GM21360 (cell line): ENCODE data around the gene COMT.
"Not testable (repeated sequence)": the region's sequence is repeated elsewhere in the genome, so short reads cannot be mapped to it uniquely, and the experiment has no call there.

Experiments
- ATAC-seq: cut with Tn5 transposase; IDR thresholded peaks from one replicate; pipeline ENCODE4 v1.9.1; 2021; ENCODE audit warnings: mild to moderate bottlenecking, moderate library complexity; ENCODE audit not compliant: unreplicated experiment

COMT gene

GRCh38 chr22:19941365-19942082 lies at the start of gene COMT, which contains the start of gene TXNRD2:
COMT (plus strand) TSS chr22:19941772; CDS start chr22:19962527, 20,755 bp downstream.
TXNRD2 (minus strand) TSS chr22:19941818; CDS start chr22:19941803, 15 bp downstream.
- no peak for ATAC-seq

- no peak for ATAC-seq
Observed at GRCh38 chr22:19892257-19892879, 49.2 kb upstream of the COMT start.

DNA sequence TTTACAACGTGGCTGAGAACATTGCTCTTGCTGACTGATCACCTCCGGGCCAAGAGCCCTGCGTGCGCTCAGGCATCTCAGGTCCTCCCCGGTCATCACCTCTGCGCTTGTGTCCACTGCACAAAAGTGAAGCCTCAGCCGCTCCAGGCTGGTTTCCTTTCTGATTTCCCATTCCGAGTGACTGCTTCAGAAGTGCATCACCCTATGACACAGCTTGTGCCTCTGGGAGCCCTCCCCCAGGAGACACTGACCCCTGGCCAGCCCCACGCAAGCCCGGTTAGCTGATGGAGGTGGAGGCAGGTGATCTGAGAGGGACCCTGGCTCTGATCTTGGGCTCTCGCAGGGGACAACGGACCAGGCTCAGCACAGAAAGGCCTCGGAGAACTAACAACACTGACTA lies 48.6 kb upstream of the COMT start:
- ATAC-seq: no peak

DNA sequence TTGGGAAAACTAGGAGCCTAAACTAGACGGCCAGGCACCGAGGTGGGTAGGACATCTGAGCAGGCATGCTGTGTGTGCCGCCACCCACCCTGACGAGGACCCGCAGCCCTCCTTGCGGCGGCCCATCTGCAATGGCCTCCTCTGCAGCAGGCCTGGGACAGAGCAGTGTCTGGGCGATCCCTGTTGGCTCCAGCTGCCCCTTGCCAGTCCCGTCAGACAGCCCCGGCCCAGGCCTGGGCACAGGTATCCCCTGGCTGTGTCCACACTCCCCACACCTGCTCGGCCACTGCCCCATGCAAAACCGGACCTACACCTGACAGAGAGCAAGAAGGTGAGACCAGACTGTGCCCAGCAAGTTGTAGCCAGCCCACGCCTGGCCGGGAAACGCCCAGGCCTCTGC lies 48.2 kb upstream of the COMT start:
- no peak for ATAC-seq

DNA sequence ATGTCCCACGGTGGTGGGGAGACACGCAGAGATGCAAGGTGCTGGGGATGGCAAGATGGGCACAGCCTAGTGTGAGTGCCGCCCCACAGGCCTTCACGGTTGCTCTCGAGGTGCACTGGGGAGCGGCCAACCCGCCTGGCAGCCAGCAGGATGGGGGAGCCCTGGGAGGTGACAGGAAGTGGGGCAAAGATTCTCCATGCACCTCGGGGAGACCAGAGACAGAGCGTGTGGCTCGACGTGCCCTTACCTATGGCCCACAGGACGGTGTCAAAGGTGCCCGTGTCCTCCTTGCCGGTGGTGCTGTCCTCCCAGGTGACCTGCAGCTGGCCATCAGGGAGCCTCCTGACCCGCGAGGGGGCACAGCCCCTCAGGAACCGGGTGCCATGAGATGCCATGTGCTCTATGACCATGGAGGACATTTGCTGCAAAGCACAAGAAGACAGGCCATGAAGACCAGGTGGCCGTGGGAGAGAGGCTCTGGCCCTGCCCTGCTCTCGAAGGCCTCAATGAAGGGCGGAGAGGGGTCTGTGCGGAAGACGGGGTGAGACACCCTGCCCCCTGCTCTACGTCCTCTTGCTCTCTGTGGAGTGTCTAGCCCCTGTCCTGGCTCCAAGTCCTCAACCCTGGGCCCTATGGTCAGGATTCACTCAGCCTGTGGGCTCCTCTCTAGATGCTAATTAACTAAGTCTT lies 46.3 kb upstream of the COMT start:
- ATAC-seq: no peak

DNA sequence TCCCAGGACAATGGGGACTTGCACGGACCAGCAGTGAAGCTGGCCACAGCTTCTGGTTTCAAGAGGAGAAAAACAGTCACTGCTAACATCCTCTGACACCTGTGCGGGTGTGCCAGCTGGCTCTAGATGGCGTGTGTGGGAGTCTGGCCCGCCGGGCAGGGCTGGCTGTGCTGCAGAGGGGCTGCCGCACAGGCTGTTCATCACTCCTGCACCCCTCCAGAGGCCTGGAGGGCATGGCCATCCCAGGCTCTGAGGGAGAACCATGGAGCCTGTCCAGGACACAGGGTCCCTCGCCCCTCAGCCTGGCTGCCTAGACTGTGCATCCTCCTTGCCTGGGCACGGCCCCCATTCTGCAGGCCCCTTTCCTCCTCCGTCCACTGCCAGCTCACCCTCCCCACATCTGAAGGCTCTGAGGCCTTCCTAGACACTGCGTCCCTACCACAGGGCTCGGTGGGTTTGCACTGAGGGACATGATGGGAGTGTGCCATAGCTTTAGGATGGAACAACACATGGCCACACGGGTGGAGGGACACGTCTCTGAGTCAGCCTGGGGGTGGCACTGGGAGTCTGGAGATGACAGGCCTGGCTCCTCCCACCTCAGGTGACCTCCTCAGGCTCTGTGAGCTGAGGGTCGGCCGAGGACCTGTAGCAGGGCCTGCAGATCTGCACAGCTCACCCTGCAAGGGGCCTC lies 44.8 kb upstream of the COMT start:
- ATAC-seq: no peak

DNA sequence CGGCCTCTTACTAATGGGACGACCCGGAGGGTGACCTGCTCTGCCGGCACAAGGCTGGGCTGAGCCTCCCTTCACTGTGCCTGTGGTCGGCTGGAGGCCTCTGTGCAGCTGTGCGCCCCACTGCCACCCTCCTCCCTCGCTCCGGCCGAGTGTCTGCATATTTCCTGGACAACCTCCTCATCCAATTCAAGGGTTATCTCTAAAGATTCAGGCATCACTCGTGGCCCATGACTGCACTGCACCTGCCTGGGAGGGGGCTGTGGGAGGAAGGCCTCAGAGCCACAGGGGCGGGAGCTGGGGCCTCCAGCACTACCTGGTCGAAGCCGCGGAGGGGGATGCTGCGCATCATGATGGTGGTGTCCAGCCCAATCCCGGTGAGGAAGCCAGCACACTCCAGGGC lies 43.8 kb upstream of the COMT start:
- ATAC-seq: no peak

GRCh38 chr22:19898145-19898544 lies 43.4 kb upstream of the COMT start:
- no peak for ATAC-seq

GRCh38 chr22:19898831-19899567 lies 42.6 kb upstream of the COMT start:
- no peak for ATAC-seq

- no peak for ATAC-seq
Observed at GRCh38 chr22:19900707-19901436, 40.7 kb upstream of the COMT start.

- no peak for ATAC-seq
Observed at GRCh38 chr22:19901577-19902244, 39.9 kb upstream of the COMT start.

DNA sequence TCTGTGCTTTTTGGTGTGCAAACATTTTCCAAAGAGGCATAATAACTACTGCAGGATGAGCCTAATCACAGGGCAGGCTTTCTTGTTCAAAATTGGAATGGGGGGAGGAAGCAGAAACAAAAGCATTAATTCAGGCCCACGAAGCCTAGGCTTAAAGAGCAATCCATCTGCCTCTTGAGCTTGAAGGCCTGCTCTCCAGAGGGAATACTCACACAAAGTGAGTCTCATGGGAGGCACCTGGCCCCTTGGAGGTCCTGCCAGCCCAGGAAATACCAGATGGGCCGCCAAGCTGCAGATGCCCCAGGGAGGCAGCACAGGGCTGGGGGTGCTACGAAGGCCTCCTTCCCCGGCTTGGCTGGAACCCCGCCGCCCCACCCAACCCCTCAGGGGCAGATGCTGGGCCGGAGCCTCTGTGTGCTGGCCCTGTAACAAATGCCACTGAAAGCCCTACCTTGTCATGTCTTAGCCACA lies 39.3 kb upstream of the COMT start:
- ATAC-seq: no peak

- ATAC-seq: no peak
Observed at GRCh38 chr22:19903031-19903430, 38.5 kb upstream of the COMT start.

DNA sequence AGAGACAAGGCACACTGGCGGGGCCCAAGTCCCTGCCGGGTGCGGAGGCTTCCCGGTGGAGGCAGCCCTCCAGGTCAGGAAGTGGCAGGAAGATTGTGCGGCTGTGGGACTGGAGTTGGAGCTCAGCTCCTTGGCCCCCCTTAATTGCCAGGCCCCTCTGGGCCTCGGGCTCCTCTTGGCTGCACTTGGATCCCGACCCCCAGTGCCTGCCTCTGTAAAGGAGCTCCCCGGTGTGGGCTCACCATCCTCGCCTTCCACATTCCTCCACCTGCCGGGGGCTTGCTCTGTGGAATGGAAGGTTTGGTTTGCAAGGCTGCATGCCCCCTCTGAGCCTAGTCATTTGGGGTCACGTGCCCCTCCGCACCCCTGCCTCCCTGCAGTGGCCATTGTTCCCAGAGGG lies 38.1 kb upstream of the COMT start:
- ATAC-seq: no peak

DNA sequence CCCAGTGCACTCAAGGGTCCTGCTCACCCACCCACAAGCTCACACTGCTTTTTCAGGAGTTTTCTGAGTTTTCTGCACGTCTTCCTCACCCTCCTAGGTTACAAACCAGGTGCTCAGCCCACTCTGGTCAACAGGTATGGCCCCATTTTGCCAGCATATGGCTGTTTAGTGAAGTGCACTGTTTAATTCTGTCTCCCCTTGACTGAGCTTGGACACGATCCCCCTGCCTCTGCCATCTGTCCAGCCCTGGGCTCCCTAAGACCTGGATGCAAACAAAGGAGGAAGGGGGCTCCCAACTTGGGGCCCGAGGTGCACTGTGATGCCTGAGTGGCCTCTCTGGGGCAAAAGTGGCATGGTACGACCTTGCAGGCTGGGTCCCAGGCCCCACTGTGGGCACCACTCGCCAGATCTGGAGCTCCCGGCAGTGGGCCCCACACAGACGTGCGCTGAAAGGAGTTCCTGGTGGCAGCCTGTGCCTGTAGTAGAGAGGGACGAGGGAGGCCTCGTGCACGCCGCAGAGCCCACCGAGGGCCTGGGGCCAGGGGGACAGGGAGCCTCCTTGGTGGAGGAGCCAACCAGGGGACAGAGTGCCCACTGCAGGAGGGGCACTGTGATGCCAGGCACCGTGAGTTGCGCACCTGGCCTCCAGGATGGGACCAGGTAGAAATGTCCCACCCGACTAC lies 37.3 kb upstream of the COMT start:
- ATAC-seq: no peak

DNA sequence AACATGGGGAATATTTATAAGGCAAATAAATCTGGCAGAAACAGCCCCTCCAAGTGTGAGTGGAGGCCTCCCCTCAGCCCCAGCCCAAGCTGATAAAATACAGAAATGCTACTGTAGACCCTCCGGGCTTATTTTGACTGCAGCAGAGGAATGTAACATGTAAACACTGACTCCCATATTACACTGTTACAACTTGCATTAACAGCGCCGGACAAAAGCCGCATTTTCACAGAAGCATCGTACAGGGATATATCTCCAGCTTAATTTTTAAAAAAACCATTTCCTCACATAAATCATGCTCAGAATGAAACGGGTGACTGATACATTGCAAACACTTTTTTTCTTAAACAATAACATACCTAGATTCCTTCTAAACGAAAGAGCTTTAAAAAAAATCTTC lies 36.6 kb upstream of the COMT start:
- ATAC-seq: no peak

DNA sequence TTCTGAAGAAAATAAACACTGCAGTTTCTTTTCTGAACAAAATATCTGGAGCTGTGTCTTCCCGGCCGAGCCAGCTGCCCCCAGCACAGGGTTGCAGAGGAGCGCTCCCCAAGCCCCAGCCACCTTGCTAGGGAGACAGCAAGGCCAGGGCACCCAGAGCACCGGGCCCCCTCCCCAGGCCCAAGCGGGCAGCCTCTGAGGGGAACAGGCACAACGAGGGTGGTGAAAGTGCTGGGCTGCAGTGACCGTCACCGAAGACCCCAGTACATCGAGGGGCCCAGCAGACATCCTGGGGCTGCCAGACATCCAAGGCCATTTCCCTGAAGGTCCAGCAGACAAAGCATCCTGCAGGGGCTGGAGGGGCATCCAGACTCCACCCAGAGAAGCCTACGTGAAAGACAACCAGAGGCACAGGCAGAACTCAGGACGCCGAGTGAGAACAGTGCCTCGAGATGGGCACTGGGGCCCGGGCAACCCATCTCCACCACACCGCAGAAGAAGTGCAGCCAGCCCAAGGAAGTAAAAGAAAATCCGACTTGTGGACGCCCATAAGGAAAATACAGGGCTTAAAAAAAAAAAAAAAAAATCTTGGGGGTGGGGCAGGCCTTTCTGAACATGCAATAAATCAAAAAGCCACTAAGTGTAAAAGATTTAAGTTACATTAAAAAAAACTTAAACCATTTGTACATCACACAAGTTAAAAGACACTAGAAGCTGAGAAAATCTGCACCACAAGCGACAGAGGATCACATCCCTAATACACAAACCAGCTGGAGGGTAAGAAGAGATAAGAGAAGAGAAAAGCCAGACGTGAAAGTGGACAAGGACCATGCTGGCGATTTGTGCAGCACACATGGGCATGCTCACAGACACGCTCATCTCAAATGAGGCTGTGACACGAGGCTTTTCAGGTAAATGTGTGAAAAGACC lies 36.0 kb upstream of the COMT start:
- no peak for ATAC-seq

GRCh38 chr22:19906864-19907263 lies 34.7 kb upstream of the COMT start:
- ATAC-seq: not testable (repeated sequence)
